Measurements from ENCODE around the gene SBF1.
"Not testable (repeated sequence)": the region's sequence is repeated elsewhere in the genome, so short reads cannot be mapped to it uniquely, and the experiment has no call there.

Gene SBF1

GRCh38 chr22:50425179-50425916, 49.5 kb downstream of the SBF1 start:
- H3K4me3 Mint-ChIP-seq = no peak overlapping the region
- no peak overlapping the region for H3K27ac Mint-ChIP-seq
- H3K9me3 Mint-ChIP-seq = no peaks in the 10 kb centered on the region
- no peaks in the 10 kb centered on the region for H3K27me3 Mint-ChIP-seq (ENCODE audit: low read depth)
- H3K4me1 Mint-ChIP-seq (ENCODE audit: low read depth) = no peaks in the 10 kb centered on the region
- peaks cover 34% of the 10 kb centered on the region for H3K36me3 Mint-ChIP-seq (ENCODE audit: low read depth)

GRCh38 chr22:50423956-50424355, 50.9 kb downstream of the SBF1 start:
- Mint-ChIP-seq H3K9me3 (no peaks in the 10 kb centered on the region), H3K27me3 (ENCODE audit: low read depth) (no peaks in the 10 kb centered on the region), H3K36me3 (ENCODE audit: low read depth) (peaks cover 35% of the 10 kb centered on the region)

GRCh38 chr22:50422961-50423815, 51.6 kb downstream of the SBF1 start:
- Mint-ChIP-seq H3K27me3 (ENCODE audit: low read depth) (no peaks in the 10 kb centered on the region), H3K9me3 (no peaks in the 10 kb centered on the region), H3K4me3 (no peak overlapping the region), H3K27ac (no peak overlapping the region), H3K4me1 (ENCODE audit: low read depth) (no peaks in the 10 kb centered on the region), H3K36me3 (ENCODE audit: low read depth) (peaks cover 33% of the 10 kb centered on the region)

More at GRCh38 chr22:50423956-50424355, 50.9 kb downstream of the SBF1 start:
- H3K27ac Mint-ChIP-seq = no peak overlapping the region
- no peak overlapping the region for H3K4me3 Mint-ChIP-seq
- H3K4me1 Mint-ChIP-seq (ENCODE audit: low read depth) = no peaks in the 10 kb centered on the region

GRCh38 chr22:50422046-50422445, 52.8 kb downstream of the SBF1 start:
- Mint-ChIP-seq H3K9me3 (no peaks in the 10 kb centered on the region), H3K27ac (no peak overlapping the region)

GRCh38 chr22:50420581-50420980, 54.3 kb downstream of the SBF1 start:
- Mint-ChIP-seq H3K27me3 (ENCODE audit: low read depth) (no peaks in the 10 kb centered on the region), H3K4me3 (no peak overlapping the region), H3K27ac (no peak overlapping the region), H3K9me3 (no peaks in the 10 kb centered on the region), H3K36me3 (ENCODE audit: low read depth) (peaks cover 31% of the 10 kb centered on the region), H3K4me1 (ENCODE audit: low read depth) (no peaks in the 10 kb centered on the region)

More at GRCh38 chr22:50422046-50422445, 52.8 kb downstream of the SBF1 start:
- Mint-ChIP-seq H3K27me3 (ENCODE audit: low read depth) (no peaks in the 10 kb centered on the region), H3K4me3 (no peak overlapping the region), H3K4me1 (ENCODE audit: low read depth) (no peaks in the 10 kb centered on the region), H3K36me3 (ENCODE audit: low read depth) (peaks cover 31% of the 10 kb centered on the region)

GRCh38 chr22:50420015-50420414, 54.8 kb downstream of the SBF1 start:
- peak overlapping the region; percentile 41 for H3K27ac Mint-ChIP-seq
- peaks cover 28% of the 10 kb centered on the region for H3K36me3 Mint-ChIP-seq (ENCODE audit: low read depth)
- no peaks in the 10 kb centered on the region for H3K4me1 Mint-ChIP-seq (ENCODE audit: low read depth)
- H3K4me3 Mint-ChIP-seq = no peak overlapping the region
- H3K9me3 Mint-ChIP-seq = no peaks in the 10 kb centered on the region
- no peaks in the 10 kb centered on the region for H3K27me3 Mint-ChIP-seq (ENCODE audit: low read depth)

GRCh38 chr22:50419116-50419515, 55.7 kb downstream of the SBF1 start:
- H3K27ac Mint-ChIP-seq = no peak overlapping the region
- peaks cover 22% of the 10 kb centered on the region for H3K36me3 Mint-ChIP-seq (ENCODE audit: low read depth)
- H3K4me3 Mint-ChIP-seq = no peak overlapping the region

GRCh38 chr22:50418624-50419023, 56.2 kb downstream of the SBF1 start:
- Mint-ChIP-seq H3K9me3 (no peaks in the 10 kb centered on the region), H3K36me3 (ENCODE audit: low read depth) (peaks cover 22% of the 10 kb centered on the region), H3K27me3 (ENCODE audit: low read depth) (no peaks in the 10 kb centered on the region), H3K27ac (no peak overlapping the region), H3K4me3 (no peak overlapping the region), H3K4me1 (ENCODE audit: low read depth) (no peaks in the 10 kb centered on the region)

More at GRCh38 chr22:50419116-50419515, 55.7 kb downstream of the SBF1 start:
- Mint-ChIP-seq H3K9me3 (no peaks in the 10 kb centered on the region), H3K27me3 (ENCODE audit: low read depth) (no peaks in the 10 kb centered on the region), H3K4me1 (ENCODE audit: low read depth) (no peaks in the 10 kb centered on the region)

- Mint-ChIP-seq H3K4me1 (ENCODE audit: low read depth) (no peaks in the 10 kb centered on the region), H3K36me3 (ENCODE audit: low read depth) (peaks cover 22% of the 10 kb centered on the region), H3K4me3 (no peak overlapping the region), H3K27me3 (ENCODE audit: low read depth) (no peaks in the 10 kb centered on the region), H3K27ac (no peak overlapping the region), H3K9me3 (no peaks in the 10 kb centered on the region)
These were observed 57.2 kb downstream of the SBF1 start for GRCh38 chr22:50417411-50418210.

- H3K36me3 Mint-ChIP-seq (ENCODE audit: low read depth) = peaks cover 22% of the 10 kb centered on the region
- H3K27me3 Mint-ChIP-seq (ENCODE audit: low read depth) = no peaks in the 10 kb centered on the region
- no peak overlapping the region for H3K27ac Mint-ChIP-seq
- no peaks in the 10 kb centered on the region for H3K4me1 Mint-ChIP-seq (ENCODE audit: low read depth)
- no peaks in the 10 kb centered on the region for H3K9me3 Mint-ChIP-seq
- H3K4me3 Mint-ChIP-seq = no peak overlapping the region
These were observed 57.8 kb downstream of the SBF1 start for GRCh38 chr22:50416996-50417395.

GRCh38 chr22:50415426-50415825, 59.4 kb downstream of the SBF1 start:
- Mint-ChIP-seq H3K27me3 (ENCODE audit: low read depth) (no peaks in the 10 kb centered on the region), H3K4me1 (ENCODE audit: low read depth) (no peaks in the 10 kb centered on the region), H3K9me3 (no peaks in the 10 kb centered on the region), H3K4me3 (no peak overlapping the region), H3K27ac (no peak overlapping the region), H3K36me3 (ENCODE audit: low read depth) (peaks cover 17% of the 10 kb centered on the region)

GRCh38 chr22:50414476-50415248, 60.2 kb downstream of the SBF1 start:
- no peak overlapping the region for H3K27ac Mint-ChIP-seq
- no peaks in the 10 kb centered on the region for H3K27me3 Mint-ChIP-seq (ENCODE audit: low read depth)
- H3K9me3 Mint-ChIP-seq = no peaks in the 10 kb centered on the region
- H3K36me3 Mint-ChIP-seq (ENCODE audit: low read depth) = peaks cover 15% of the 10 kb centered on the region
- H3K4me3 Mint-ChIP-seq = no peak overlapping the region
- no peaks in the 10 kb centered on the region for H3K4me1 Mint-ChIP-seq (ENCODE audit: low read depth)

- H3K9me3 Mint-ChIP-seq; H3K27ac Mint-ChIP-seq; H3K4me3 Mint-ChIP-seq; H3K4me1 Mint-ChIP-seq (ENCODE audit: low read depth); H3K27me3 Mint-ChIP-seq (ENCODE audit: low read depth): not testable (repeated sequence)
- peaks cover 26% of the 10 kb centered on the region for H3K36me3 Mint-ChIP-seq (ENCODE audit: low read depth)
These were observed 65.9 kb downstream of the SBF1 start for GRCh38 chr22:50408954-50409353.

GRCh38 chr22:50408311-50408710, 66.5 kb downstream of the SBF1 start:
- no peaks in the 10 kb centered on the region for H3K27me3 Mint-ChIP-seq (ENCODE audit: low read depth)
- no peaks in the 10 kb centered on the region for H3K4me1 Mint-ChIP-seq (ENCODE audit: low read depth)
- H3K4me3 Mint-ChIP-seq = no peak overlapping the region
- H3K36me3 Mint-ChIP-seq (ENCODE audit: low read depth) = peaks cover 26% of the 10 kb centered on the region
- no peaks in the 10 kb centered on the region for H3K9me3 Mint-ChIP-seq
- no peak overlapping the region for H3K27ac Mint-ChIP-seq
